GM12878 (cell line): ENCODE results near the gene METTL3. TPM values are rescaled to one million over a fixed set of nuclear protein-coding genes. Genes with fewer than 3 reads are reported as not detected.

ENCODE experiments used
- CREB1 ChIP-seq: IDR thresholded peaks from 2 replicates; pipeline ENCODE4 v1.6.1; 2012; ENCODE audit warnings: low read depth, mild to moderate bottlenecking, inconsistent platforms
- HDAC2 ChIP-seq: fragments of 200-600 bp; sonication (generic); IDR thresholded peaks from 2 replicates; pipeline ENCODE4 v1.6.1; 2017
- HDGF ChIP-seq: fragments of 450-650 bp; IDR thresholded peaks from 2 replicates; pipeline ENCODE4 v1.6.1; 2016; ENCODE audit warnings: antibody characterized with exemption
- JUNB ChIP-seq: IDR thresholded peaks from 2 replicates; pipeline ENCODE4 v1.6.1; 2016; ENCODE audit warnings: antibody characterized with exemption, mild to moderate bottlenecking
- MEF2A ChIP-seq: IDR thresholded peaks from 2 replicates; pipeline ENCODE4 v1.6.1; 2011; ENCODE audit warnings: low read depth, mild to moderate bottlenecking, low read length, moderate library complexity; ENCODE audit not compliant: insufficient read depth
- MXI1 ChIP-seq: fragments of 150-350 bp; IDR thresholded peaks from 2 replicates; pipeline ENCODE4 v1.6.1; 2011; ENCODE audit warnings: low read depth, mild to moderate bottlenecking, inconsistent platforms, low read length, improper control_type of control experiment
- POU2F2 ChIP-seq: IDR thresholded peaks from 3 replicates; pipeline ENCODE4 v1.6.1; 2011; ENCODE audit warnings: low read depth, mild to moderate bottlenecking, low read length, borderline replicate concordance
- SIN3A ChIP-seq: IDR thresholded peaks from 2 replicates; pipeline ENCODE4 v1.6.1; 2012; ENCODE audit warnings: low read depth, low read length, improper control_type of control experiment
- TAF1 ChIP-seq: IDR thresholded peaks from 2 replicates; pipeline ENCODE4 v1.6.1; 2011; ENCODE audit warnings: mild to moderate bottlenecking, low read depth, low read length, borderline replicate concordance
- TBL1XR1 ChIP-seq: IDR thresholded peaks from 2 replicates; pipeline ENCODE4 v1.6.1; 2012; ENCODE audit warnings: low read depth, low read length, improper control_type of control experiment
- TCF3 ChIP-seq: IDR thresholded peaks from 2 replicates; pipeline ENCODE4 v1.6.1; 2012; ENCODE audit warnings: low read depth, mild to moderate bottlenecking, low read length, borderline replicate concordance; ENCODE audit not compliant: insufficient read depth
- ZZZ3 ChIP-seq: IDR thresholded peaks from 2 replicates; pipeline ENCODE4 v1.6.1; 2011; ENCODE audit warnings: low read depth; ENCODE audit not compliant: control insufficient read depth, insufficient read length
- polyA plus RNA-seq, 11 experiments: library from polyadenylated mRNA; depleted of rRNA in 4 of 11; unstranded in 6 of 11; stranded (reverse) in 5 of 11; fragments of >200 nt; fragmentation: Nextera tagmentation in 4 of 11; fragmentation: Illumina TruSeq in 1 of 11; extraction: Ambion mirVana in 4 of 11; extraction: Trizol in 1 of 11; gene quantifications; 1 replicate in 1 of 11; 2 replicates in 10 of 11; pipeline versions ENCODE4 v1.2.1 to v1.2.3, GENCODE V29; 2011 to 2016; ENCODE audit warnings: inconsistent platforms in 2 of 11, missing spikeins in 2 of 11, low read depth in 1 of 11
- total RNA-seq, 4 experiments: library from RNA; depleted of rRNA in 3 of 4; stranded (reverse); fragments of >200 nt in 3 of 4; fragmentation: Illumina TruSeq in 1 of 4; extraction: Trizol in 1 of 4; gene quantifications; 2 replicates each; pipeline versions ENCODE4 v1.2.1 to v1.2.3, GENCODE V29; 2013 to 2021
- TF ChIP-seq, protein P1 (sequence below): fragments of 450-650 bp; IDR thresholded peaks from 2 replicates; pipeline ENCODE4 v1.6.1; 2017; ENCODE audit warnings: low read depth, mild to moderate bottlenecking, moderate library complexity
- TF ChIP-seq, protein P2 (sequence below): fragments of 150-350 bp; IDR thresholded peaks from 2 replicates; pipeline ENCODE4 v1.6.1; 2014; ENCODE audit warnings: mild to moderate bottlenecking, low read depth, low read length
- TF ChIP-seq, protein P3 (sequence below): IDR thresholded peaks from 2 replicates; pipeline ENCODE4 v1.6.1; 2012; ENCODE audit warnings: low read length, inconsistent platforms

Gene METTL3
- total and polyA plus RNA-seq, 10 of the 15 experiments (the other 5 are each of a cell fraction or from before 2014, with no cell fraction given) = 32.8 to 165 (median 65.5) TPM

GRCh38 chr14:21525962-21526671 is 15.0 kb upstream of the METTL3 start, which contains the start of gene SALL2 (continued):
- TF ChIP-seq, protein P1, sequence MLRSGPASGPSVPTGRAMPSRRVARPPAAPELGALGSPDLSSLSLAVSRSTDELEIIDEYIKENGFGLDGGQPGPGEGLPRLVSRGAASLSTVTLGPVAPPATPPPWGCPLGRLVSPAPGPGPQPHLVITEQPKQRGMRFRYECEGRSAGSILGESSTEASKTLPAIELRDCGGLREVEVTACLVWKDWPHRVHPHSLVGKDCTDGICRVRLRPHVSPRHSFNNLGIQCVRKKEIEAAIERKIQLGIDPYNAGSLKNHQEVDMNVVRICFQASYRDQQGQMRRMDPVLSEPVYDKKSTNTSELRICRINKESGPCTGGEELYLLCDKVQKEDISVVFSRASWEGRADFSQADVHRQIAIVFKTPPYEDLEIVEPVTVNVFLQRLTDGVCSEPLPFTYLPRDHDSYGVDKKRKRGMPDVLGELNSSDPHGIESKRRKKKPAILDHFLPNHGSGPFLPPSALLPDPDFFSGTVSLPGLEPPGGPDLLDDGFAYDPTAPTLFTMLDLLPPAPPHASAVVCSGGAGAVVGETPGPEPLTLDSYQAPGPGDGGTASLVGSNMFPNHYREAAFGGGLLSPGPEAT = peak; percentile 14; the same call in 1 of the 2 replicates
- TF ChIP-seq JUNB (no peak), HDGF (0 out of 2 replicates have a peak, but pooled peaks have one; percentile 59), MEF2A (no peak), TAF1 (no peak), ZZZ3 (no peak), TBL1XR1 (no peak), MXI1 (no peak), CREB1 (no peak), TCF3 (no peak), SIN3A (no peak), POU2F2 (no peak), HDAC2 (no peak)
- TF ChIP-seq, protein P2, sequence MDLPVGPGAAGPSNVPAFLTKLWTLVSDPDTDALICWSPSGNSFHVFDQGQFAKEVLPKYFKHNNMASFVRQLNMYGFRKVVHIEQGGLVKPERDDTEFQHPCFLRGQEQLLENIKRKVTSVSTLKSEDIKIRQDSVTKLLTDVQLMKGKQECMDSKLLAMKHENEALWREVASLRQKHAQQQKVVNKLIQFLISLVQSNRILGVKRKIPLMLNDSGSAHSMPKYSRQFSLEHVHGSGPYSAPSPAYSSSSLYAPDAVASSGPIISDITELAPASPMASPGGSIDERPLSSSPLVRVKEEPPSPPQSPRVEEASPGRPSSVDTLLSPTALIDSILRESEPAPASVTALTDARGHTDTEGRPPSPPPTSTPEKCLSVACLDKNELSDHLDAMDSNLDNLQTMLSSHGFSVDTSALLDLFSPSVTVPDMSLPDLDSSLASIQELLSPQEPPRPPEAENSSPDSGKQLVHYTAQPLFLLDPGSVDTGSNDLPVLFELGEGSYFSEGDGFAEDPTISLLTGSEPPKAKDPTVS = no peak
- TF ChIP-seq, protein P3, sequence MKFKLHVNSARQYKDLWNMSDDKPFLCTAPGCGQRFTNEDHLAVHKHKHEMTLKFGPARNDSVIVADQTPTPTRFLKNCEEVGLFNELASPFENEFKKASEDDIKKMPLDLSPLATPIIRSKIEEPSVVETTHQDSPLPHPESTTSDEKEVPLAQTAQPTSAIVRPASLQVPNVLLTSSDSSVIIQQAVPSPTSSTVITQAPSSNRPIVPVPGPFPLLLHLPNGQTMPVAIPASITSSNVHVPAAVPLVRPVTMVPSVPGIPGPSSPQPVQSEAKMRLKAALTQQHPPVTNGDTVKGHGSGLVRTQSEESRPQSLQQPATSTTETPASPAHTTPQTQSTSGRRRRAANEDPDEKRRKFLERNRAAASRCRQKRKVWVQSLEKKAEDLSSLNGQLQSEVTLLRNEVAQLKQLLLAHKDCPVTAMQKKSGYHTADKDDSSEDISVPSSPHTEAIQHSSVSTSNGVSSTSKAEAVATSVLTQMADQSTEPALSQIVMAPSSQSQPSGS = no peak
- TF ChIP-seq, all 136 proteins: peak for 12
